Measurements from ENCODE around the gene C15orf62.

Gene C15orf62

GRCh38 chr15:40789999-40790398, 20.2 kb downstream of the C15orf62 start:
- H3K36me3 ChIP-seq (ENCODE audit: control insufficient read depth in 2 of 2, insufficient read depth in 1 of 2, low read length in 2 of 2), result peaks cover 0 to 2% of the 10 kb centered on the region in 2 experiments; a peak in 2 of 3 replicates
- CTCF ChIA-PET, result no interaction called here
- no peak overlapping the region for H3K4me3 ChIP-seq (ENCODE audit: low read depth, low read length)
- H3K27ac ChIP-seq (ENCODE audit: extremely low read depth, low read depth, low read length), result no peak overlapping the region
- TF ChIP-seq ZNF239 (tag by site-specific recombination; IDR thresholded peaks at IDR 0.05), result no peak
- TF ChIP-seq KLF7 (tag by site-specific recombination; IDR thresholded peaks at IDR 0.05; ENCODE audit: borderline replicate concordance), result no peak
- TF ChIP-seq AEBP2 (tag by site-specific recombination; IDR thresholded peaks at IDR 0.05; ENCODE audit: borderline replicate concordance), result no peak
- no peak for TF ChIP-seq ZNF521 (tag by site-specific recombination; IDR thresholded peaks at IDR 0.05)
- no peak for TF ChIP-seq ZBTB1 (tag by site-specific recombination; IDR thresholded peaks at IDR 0.05)
- TF ChIP-seq, protein P1, sequence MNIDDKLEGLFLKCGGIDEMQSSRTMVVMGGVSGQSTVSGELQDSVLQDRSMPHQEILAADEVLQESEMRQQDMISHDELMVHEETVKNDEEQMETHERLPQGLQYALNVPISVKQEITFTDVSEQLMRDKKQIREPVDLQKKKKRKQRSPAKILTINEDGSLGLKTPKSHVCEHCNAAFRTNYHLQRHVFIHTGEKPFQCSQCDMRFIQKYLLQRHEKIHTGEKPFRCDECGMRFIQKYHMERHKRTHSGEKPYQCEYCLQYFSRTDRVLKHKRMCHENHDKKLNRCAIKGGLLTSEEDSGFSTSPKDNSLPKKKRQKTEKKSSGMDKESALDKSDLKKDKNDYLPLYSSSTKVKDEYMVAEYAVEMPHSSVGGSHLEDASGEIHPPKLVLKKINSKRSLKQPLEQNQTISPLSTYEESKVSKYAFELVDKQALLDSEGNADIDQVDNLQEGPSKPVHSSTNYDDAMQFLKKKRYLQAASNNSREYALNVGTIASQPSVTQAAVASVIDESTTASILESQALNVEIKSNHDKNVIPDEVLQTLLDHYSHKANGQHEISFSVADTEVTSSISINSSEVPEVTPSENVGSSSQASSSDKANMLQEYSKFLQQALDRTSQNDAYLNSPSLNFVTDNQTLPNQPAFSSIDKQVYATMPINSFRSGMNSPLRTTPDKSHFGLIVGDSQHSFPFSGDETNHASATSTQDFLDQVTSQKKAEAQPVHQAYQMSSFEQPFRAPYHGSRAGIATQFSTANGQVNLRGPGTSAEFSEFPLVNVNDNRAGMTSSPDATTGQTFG (tag by site-specific recombination; IDR thresholded peaks at IDR 0.05; ENCODE audit: borderline replicate concordance), result no peak
- TF ChIP-seq ZNF335 (tag by site-specific recombination; conservative IDR thresholded peaks at IDR 0.05), result no peak
- no peak for TF ChIP-seq ZNF391 (tag by site-specific recombination; IDR thresholded peaks at IDR 0.05; ENCODE audit: borderline replicate concordance, low read depth)
- TF ChIP-seq ZNF155 (tag by site-specific recombination; IDR thresholded peaks at IDR 0.05), result no peak
- no peak for TF ChIP-seq MYNN (tag by site-specific recombination; IDR thresholded peaks at IDR 0.05; ENCODE audit: borderline replicate concordance)
- no peak for TF ChIP-seq GFI1B (tag by site-specific recombination; IDR thresholded peaks at IDR 0.05)
- TF ChIP-seq ZSCAN23 (tag by site-specific recombination; IDR thresholded peaks at IDR 0.05), result no peak
- TF ChIP-seq ZNF202 (tag by site-specific recombination; IDR thresholded peaks at IDR 0.05; ENCODE audit: borderline replicate concordance), result no peak
- TF ChIP-seq, protein P2, sequence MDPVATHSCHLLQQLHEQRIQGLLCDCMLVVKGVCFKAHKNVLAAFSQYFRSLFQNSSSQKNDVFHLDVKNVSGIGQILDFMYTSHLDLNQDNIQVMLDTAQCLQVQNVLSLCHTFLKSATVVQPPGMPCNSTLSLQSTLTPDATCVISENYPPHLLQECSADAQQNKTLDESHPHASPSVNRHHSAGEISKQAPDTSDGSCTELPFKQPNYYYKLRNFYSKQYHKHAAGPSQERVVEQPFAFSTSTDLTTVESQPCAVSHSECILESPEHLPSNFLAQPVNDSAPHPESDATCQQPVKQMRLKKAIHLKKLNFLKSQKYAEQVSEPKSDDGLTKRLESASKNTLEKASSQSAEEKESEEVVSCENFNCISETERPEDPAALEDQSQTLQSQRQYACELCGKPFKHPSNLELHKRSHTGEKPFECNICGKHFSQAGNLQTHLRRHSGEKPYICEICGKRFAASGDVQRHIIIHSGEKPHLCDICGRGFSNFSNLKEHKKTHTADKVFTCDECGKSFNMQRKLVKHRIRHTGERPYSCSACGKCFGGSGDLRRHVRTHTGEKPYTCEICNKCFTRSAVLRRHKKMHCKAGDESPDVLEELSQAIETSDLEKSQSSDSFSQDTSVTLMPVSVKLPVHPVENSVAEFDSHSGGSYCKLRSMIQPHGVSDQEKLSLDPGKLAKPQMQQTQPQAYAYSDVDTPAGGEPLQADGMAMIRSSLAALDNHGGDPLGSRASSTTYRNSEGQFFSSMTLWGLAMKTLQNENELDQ (tag by site-specific recombination; IDR thresholded peaks at IDR 0.05; ENCODE audit: low read depth), result no peak
- no peak for TF ChIP-seq ZIC2 (tag by site-specific recombination; IDR thresholded peaks at IDR 0.05)
- peaks cover 8% of the 10 kb centered on the region for H3K4me1 ChIP-seq (ENCODE audit: control insufficient read depth, insufficient read depth, low read length)
- H3K9me3 ChIP-seq (ENCODE audit: control insufficient read depth, insufficient read depth, low read depth, low read length), result no peaks in the 10 kb centered on the region
- POLR2A ChIA-PET, result interaction anchor here (0.6 kb wide), 1 partner anchor 12 kb away, joined by 7 read pairs; no protein-coding TSS in a partner anchor

DNA sequence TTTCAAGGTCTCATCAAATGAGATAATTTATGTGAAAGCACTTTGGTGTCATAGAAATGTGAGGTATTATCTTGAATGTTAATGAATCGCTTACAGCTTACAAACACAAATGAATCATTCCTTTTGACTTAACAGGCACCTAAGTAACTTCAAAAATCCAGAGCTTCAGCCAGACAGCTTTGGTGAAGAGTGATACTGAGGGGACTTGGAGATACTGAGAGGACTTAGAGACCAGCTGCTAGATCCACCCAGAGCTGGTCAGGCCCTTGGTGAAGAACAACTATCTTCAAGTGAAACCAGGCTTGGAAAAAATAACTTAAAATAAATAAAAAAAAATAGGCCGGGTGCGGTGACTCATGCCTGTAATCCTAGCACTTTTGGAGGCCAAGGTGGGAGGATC, 20.9 kb downstream of the C15orf62 start:
- TF ChIP-seq GFI1B (tag by site-specific recombination; IDR thresholded peaks at IDR 0.05) (no peak), ZNF629 (tag by site-specific recombination; IDR thresholded peaks at IDR 0.05) (0 out of 2 replicates have a peak, but pooled peaks have one; percentile 16), KLF8 (tag by site-specific recombination; IDR thresholded peaks at IDR 0.05) (no peak), ZNF548 (tag by site-specific recombination; IDR thresholded peaks at IDR 0.05) (no peak)

More for the DNA sequence above, 20.9 kb downstream of the C15orf62 start:
- Histone ChIP-seq H3K4me1 (ENCODE audit: control insufficient read depth, insufficient read depth, low read length) (peaks cover 8% of the 10 kb centered on the region), H3K9me3 (ENCODE audit: control insufficient read depth, insufficient read depth, low read depth, low read length) (no peaks in the 10 kb centered on the region), H3K36me3 (ENCODE audit: control insufficient read depth in 2 of 2, insufficient read depth in 1 of 2, low read length in 2 of 2) (peaks cover 0 to 2% of the 10 kb centered on the region in 2 experiments; a peak in 2 of 3 replicates), H3K4me3 (ENCODE audit: low read depth, low read length) (no peak overlapping the region), H3K27ac (ENCODE audit: extremely low read depth, low read depth, low read length) (no peak overlapping the region)
- ChIA-PET CTCF (no interaction called here), POLR2A (no interaction called here)

Data from HEK293 (cell line).